H1 (cell line): ENCODE measurements around the gene MOB2. TPM values are rescaled to one million over a fixed set of nuclear protein-coding genes. Genes with fewer than 3 reads are reported as not detected.

Source experiments
- CTCF ChIA-PET: fragments of 300-600 bp; sonication (Branson Sonifier 250); formaldehyde crosslinking; loops from one replicate; lab custom pipeline; 2021; ENCODE audit not compliant: partially characterized antibody; lab: Charles Lee
- POLR2A ChIA-PET: fragments of 300-600 bp; sonication (Branson Sonifier 250); formaldehyde crosslinking; loops from one replicate; lab custom pipeline; 2021; ENCODE audit warnings: inconsistent platforms; ENCODE audit not compliant: partially characterized antibody; lab: Charles Lee
- DNase-seq, 2 experiments: peaks; one replicate each; pipeline versions ENCODE4 v3.0.0 to v3.0.0-alpha.2; 2010 to 2022; ENCODE audit warnings: low spot score in 2 of 2, low read depth in 1 of 2, mixed read lengths in 1 of 2
- FAIRE-seq: peaks from 2 replicates; lab custom pipeline; 2011; peaks lifted over from hg19 to GRCh38; lab: Jason Lieb, UNC
- H2AFZ ChIP-seq: 2 replicates; pipeline ENCODE4 v1.8.1; 2012; ENCODE audit warnings: low read length, inconsistent platforms
- H2AK5ac ChIP-seq: 2 replicates; pipeline ENCODE4 v1.6.1; 2013; ENCODE audit warnings: low read depth, low read length
- H2BK120ac ChIP-seq: replicated peaks from 2 replicates; pipeline ENCODE3; 2013; ENCODE audit warnings: low read depth, low read length, inconsistent platforms
- H2BK12ac ChIP-seq: 2 replicates; pipeline ENCODE4 v1.6.1; 2013; ENCODE audit warnings: low read depth, low read length
- H2BK15ac ChIP-seq: 2 replicates; pipeline ENCODE4 v1.6.1; 2013; ENCODE audit warnings: low read length
- H2BK20ac ChIP-seq: 2 replicates; pipeline ENCODE4 v1.6.1; 2013; ENCODE audit warnings: low read length
- H2BK5ac ChIP-seq: 2 replicates; pipeline ENCODE4 v1.6.1; 2013; ENCODE audit warnings: low read depth, low read length
- H3K14ac ChIP-seq: 2 replicates; pipeline ENCODE4 v1.6.1; 2013; ENCODE audit warnings: inconsistent platforms; ENCODE audit not compliant: insufficient read length
- H3K18ac ChIP-seq: 2 replicates; pipeline ENCODE4 v1.6.1; 2013; ENCODE audit warnings: low read length; ENCODE audit errors: extremely low read depth
- H3K23ac ChIP-seq: 2 replicates; pipeline ENCODE4 v1.6.1; 2013; ENCODE audit warnings: inconsistent platforms; ENCODE audit not compliant: insufficient read length
- H3K23me2 ChIP-seq: 2 replicates; pipeline ENCODE4 v1.6.1; 2013; ENCODE audit warnings: low read depth, low read length
- H3K27ac ChIP-seq: 2 replicates; pipeline ENCODE4 v1.6.1; 2011; ENCODE audit warnings: low read depth, low read length, inconsistent platforms
- H3K27me3 ChIP-seq, 4 experiments: replicated peaks in 1 of 4; 1 replicate in 1 of 4; 2 replicates in 3 of 4; pipeline versions ENCODE4 v1.6.1 to v1.8.1; 2011 to 2013; ENCODE audit warnings: low read length in 3 of 4, mild to moderate bottlenecking in 3 of 4, inconsistent platforms in 2 of 4, mixed read lengths in 2 of 4, moderate library complexity in 1 of 4; ENCODE audit not compliant: control insufficient read depth in 3 of 4, insufficient read depth in 3 of 4; ENCODE audit errors: extremely low read depth in 1 of 4
- H3K36me3 ChIP-seq, 4 experiments: 2 replicates each; pipeline versions ENCODE4 v1.6.1 to v1.8.1; 2011 to 2013; ENCODE audit warnings: mild to moderate bottlenecking in 4 of 4, low read length in 3 of 4, moderate library complexity in 2 of 4, control low read depth in 1 of 4, inconsistent platforms in 1 of 4; ENCODE audit not compliant: insufficient read depth in 4 of 4, control insufficient read depth in 2 of 4
- H3K4ac ChIP-seq: replicated peaks from 2 replicates; pipeline ENCODE3; 2013; ENCODE audit warnings: low read length, low read depth, mixed read lengths, inconsistent platforms; ENCODE audit not compliant: insufficient read length
- H3K4me1 ChIP-seq, 4 experiments: replicated peaks in 1 of 4; 1 replicate in 1 of 4; 2 replicates in 3 of 4; pipeline versions ENCODE4 v1.6.1 to v1.8.1; 2011 to 2013; ENCODE audit warnings: low read length in 3 of 4, inconsistent platforms in 2 of 4, mixed read lengths in 1 of 4; ENCODE audit not compliant: insufficient read depth in 4 of 4, control insufficient read depth in 3 of 4
- H3K4me2 ChIP-seq, 2 experiments: 2 replicates each; pipeline versions ENCODE4 v1.6.1 to v1.8.1; 2011 to 2013; ENCODE audit warnings: low read depth in 2 of 2, low read length in 2 of 2, control low read depth in 1 of 2, inconsistent platforms in 1 of 2, mild to moderate bottlenecking in 1 of 2; ENCODE audit not compliant: insufficient read depth in 1 of 2
- H3K4me3 ChIP-seq, 4 experiments: fragments of 200-600, 300-600 bp in 1 of 4; sonication (generic), shearing (Covaris generic), sonication (Bioruptor Twin) in 1 of 4; 2 replicates each; pipeline versions ENCODE4 v1.5.1 to v1.8.1; 2011 to 2016; ENCODE audit warnings: low read length in 4 of 4, low read depth in 3 of 4, control low read depth in 2 of 4, inconsistent platforms in 2 of 4, mild to moderate bottlenecking in 2 of 4, mixed read lengths in 1 of 4, moderate library complexity in 1 of 4; ENCODE audit not compliant: insufficient read depth in 2 of 4; ENCODE audit errors: extremely low read depth in 1 of 4
- H3K56ac ChIP-seq: replicated peaks from 2 replicates; pipeline ENCODE3; 2013; ENCODE audit warnings: low read depth, mild to moderate bottlenecking, mixed read lengths, low read length, inconsistent platforms; ENCODE audit not compliant: insufficient read length
- H3K79me1 ChIP-seq: 2 replicates; pipeline ENCODE4 v1.6.1; 2013; ENCODE audit warnings: low read depth, low read length, control low read depth
- H3K79me2 ChIP-seq, 2 experiments: 2 replicates each; pipeline versions ENCODE4 v1.6.1 to v1.8.1; 2012 to 2013; ENCODE audit warnings: low read length in 2 of 2, mild to moderate bottlenecking in 2 of 2, inconsistent platforms in 1 of 2; ENCODE audit not compliant: insufficient read depth in 2 of 2, control insufficient read depth in 1 of 2
- H3K9ac ChIP-seq, 4 experiments: replicated peaks in 1 of 4; 1 replicate in 1 of 4; 2 replicates in 3 of 4; pipeline versions ENCODE4 v1.6.1 to v1.8.1; 2011 to 2013; ENCODE audit warnings: low read depth in 3 of 4, low read length in 3 of 4, control low read depth in 2 of 4, mild to moderate bottlenecking in 2 of 4, moderate library complexity in 2 of 4, inconsistent platforms in 1 of 4; ENCODE audit errors: extremely low read depth in 1 of 4
- H3K9me3 ChIP-seq, 2 experiments: 2 replicates each; pipeline versions ENCODE4 v1.6.1 to v1.8.1; 2012 to 2013; ENCODE audit warnings: mild to moderate bottlenecking in 2 of 2, moderate library complexity in 2 of 2, control low read depth in 1 of 2, inconsistent platforms in 1 of 2, low read depth in 1 of 2, low read length in 1 of 2, mixed read lengths in 1 of 2; ENCODE audit not compliant: insufficient read depth in 2 of 2
- H4K20me1 ChIP-seq, 2 experiments: replicated peaks in 1 of 2; 2 replicates each; pipeline versions ENCODE3 to v1.8.1; 2011 to 2013; ENCODE audit warnings: inconsistent platforms in 2 of 2, low read length in 2 of 2, mild to moderate bottlenecking in 1 of 2; ENCODE audit not compliant: insufficient read depth in 2 of 2, control insufficient read depth in 1 of 2
- H4K5ac ChIP-seq: 2 replicates; pipeline ENCODE4 v1.6.1; 2013; ENCODE audit warnings: low read length, low read depth, mixed read lengths, inconsistent platforms; ENCODE audit not compliant: insufficient read length
- H4K8ac ChIP-seq: 2 replicates; pipeline ENCODE4 v1.8.0; 2013; ENCODE audit warnings: mild to moderate bottlenecking, moderate library complexity, low read length, inconsistent platforms; ENCODE audit not compliant: insufficient read depth; ENCODE audit errors: extremely low read depth
- H4K91ac ChIP-seq: replicated peaks from 2 replicates; pipeline ENCODE3; 2013; ENCODE audit warnings: low read length, mixed read lengths, inconsistent platforms; ENCODE audit not compliant: insufficient read length
- BCL11A ChIP-seq, 2 experiments: IDR thresholded peaks; one replicate each; pipeline ENCODE4 v1.6.1; 2011; ENCODE audit warnings: low read depth in 2 of 2, low read length in 2 of 2, mild to moderate bottlenecking in 2 of 2
- CEBPB ChIP-seq: IDR thresholded peaks from 2 replicates; pipeline ENCODE4 v1.6.1; 2012; ENCODE audit warnings: low read depth, low read length
- E2F6 ChIP-seq: IDR thresholded peaks from 2 replicates; pipeline ENCODE4 v1.6.1; 2012; ENCODE audit warnings: inconsistent platforms
- MAFK ChIP-seq: IDR thresholded peaks from 2 replicates; pipeline ENCODE4 v1.6.1; 2012; ENCODE audit warnings: low read depth, mild to moderate bottlenecking, improper control_type of control experiment, low read length
- RAD21 ChIP-seq, 2 experiments: IDR thresholded peaks in 1 of 2; conservative IDR thresholded peaks in 1 of 2; 2 replicates each; pipeline ENCODE4 v1.6.1; 2011; ENCODE audit warnings: low read depth in 2 of 2, low read length in 2 of 2, improper control_type of control experiment in 1 of 2, inconsistent platforms in 1 of 2, mild to moderate bottlenecking in 1 of 2, moderate library complexity in 1 of 2
- RNF2 ChIP-seq: fragments of 200-900, 300-1000 bp; sonication (generic); IDR thresholded peaks from 2 replicates; pipeline ENCODE4 v1.7.1; 2016; ENCODE audit warnings: borderline replicate concordance, low read depth, mild to moderate bottlenecking, antibody characterized with exemption, low read length; ENCODE audit not compliant: poor library complexity, severe bottlenecking; ENCODE audit errors: missing control alignments
- SIRT6 ChIP-seq: IDR thresholded peaks from one replicate; pipeline ENCODE4 v1.7.1; 2012; ENCODE audit warnings: low read length, inconsistent platforms
- SP1 ChIP-seq: IDR thresholded peaks from 2 replicates; pipeline ENCODE4 v1.6.1; 2011; ENCODE audit warnings: low read depth, low read length
- SP2 ChIP-seq: IDR thresholded peaks from 2 replicates; pipeline ENCODE4 v1.6.1; 2012; ENCODE audit warnings: mild to moderate bottlenecking, low read length, inconsistent platforms
- SUZ12 ChIP-seq: fragments of 200-600 bp; sonication (generic); IDR thresholded peaks from 2 replicates; pipeline ENCODE4 v1.6.1; 2012; ENCODE audit warnings: mild to moderate bottlenecking, inconsistent platforms, low read length, moderate library complexity, mixed read lengths
- TAF7 ChIP-seq: optimal IDR thresholded peaks from 2 replicates; pipeline ENCODE3; 2011; ENCODE audit warnings: low read depth, mild to moderate bottlenecking, inconsistent platforms, low read length, moderate library complexity, borderline replicate concordance
- ZNF274 ChIP-seq: IDR thresholded peaks from 2 replicates; pipeline ENCODE4 v1.7.0; 2012; ENCODE audit warnings: low read length, borderline replicate concordance; ENCODE audit errors: extremely low read depth
- WGBS, 2 experiments: shearing (Covaris generic) in 1 of 2; methylation state at CpG; one replicate each; pipeline versions ENCODE4 v1.1.6 to v1.1.7; 2013 to 2015; ENCODE audit warnings: low lambda C conversion rate in 2 of 2, mixed read lengths in 2 of 2, inconsistent platforms in 1 of 2, low coverage in 1 of 2, missing lambda C conversion rate in 1 of 2; ENCODE audit not compliant: insufficient replicate concordance in 2 of 2, insufficient coverage in 1 of 2, insufficient read length in 1 of 2; ENCODE audit errors: extremely low coverage in 1 of 2, missing lambda C conversion rate in 1 of 2; 5-methylcytosine and 5-hydroxymethylcytosine counted together
- polyA plus RNA-seq, 7 experiments: library from polyadenylated mRNA; depleted of rRNA in 3 of 7; stranded (reverse) in 5 of 7; unstranded in 2 of 7; fragments of >200 nt in 5 of 7; fragments of 200-250 nt in 2 of 7; gene quantifications; 1 replicate in 5 of 7; 2 replicates in 1 of 7; 4 replicates in 1 of 7; pipeline versions ENCODE4 v1.2.1 to v1.2.3, GENCODE V29; 2011 to 2013; ENCODE audit warnings: missing spikeins in 2 of 7, mixed read lengths in 2 of 7
- total RNA-seq: library from RNA; stranded (reverse); fragmentation: NEBNext Ultra II Directional; extraction: Animal tissue kit (Norgen Biotek cat#: 25700); gene quantifications from 2 replicates; pipeline ENCODE4 v1.2.1, GENCODE V29; 2021

The MOB2 gene
- total and polyA plus RNA-seq, 2 of the 8 experiments (the other 6 are each of a cell fraction or from before 2014, with no cell fraction given) = 18.6 to 28.2 TPM

- Histone ChIP-seq H4K20me1 (peaks cover 9 to 16% of the 10 kb centered on the region in 2 experiments), H3K18ac (no peak overlapping the region), H2AK5ac (no peak overlapping the region), H3K9me3 (no peaks in the 10 kb centered on the region), H3K23me2 (no peaks in the 10 kb centered on the region), H2BK15ac (no peak overlapping the region), H3K14ac (no peak overlapping the region), H2BK120ac (no peak overlapping the region), H3K36me3 (peaks cover 0 to 6% (median 0%) of the 10 kb centered on the region in 4 experiments; a peak in 1 of 8 replicates), H3K56ac (no peak overlapping the region), H3K4ac (no peak overlapping the region), H3K23ac (no peak overlapping the region), H3K79me1 (peaks cover 4% of the 10 kb centered on the region), H3K79me2 (peaks cover 0 to 4% of the 10 kb centered on the region in 2 experiments; a peak in 1 of 4 replicates), H3K4me1 (peaks cover 0 to 16% (median 9%) of the 10 kb centered on the region in 4 experiments; a peak in 6 of 7 replicates), H4K91ac (no peak overlapping the region), H3K27ac (no peak overlapping the region), H3K27me3 (no peaks in the 10 kb centered on the region), H4K8ac (no peak overlapping the region), H3K9ac (no peak overlapping the region; a peak in 1 of 7 replicates), H2BK12ac (no peak overlapping the region), H2BK5ac (no peak overlapping the region), H2AFZ (no peak overlapping the region), H2BK20ac (no peak overlapping the region), H3K4me3 (no peak overlapping the region), H3K4me2 (no peak overlapping the region), H4K5ac (no peak overlapping the region)
- FAIRE-seq = no peak
- no peak for DNase-seq
- POLR2A ChIA-PET = no interaction called here
- WGBS, 2 experiments = 93% methylated on average over 18 of the region's 19 CpGs; no CpG with 5 or more reads in 1 of the 2 experiments
- CTCF ChIA-PET = interaction anchor here (1.1 to 2.0 kb wide), 4 partner anchors 10 to 203 kb away, joined by 3 to 6 read pairs (median 4); no protein-coding TSS in a partner anchor
- TF ChIP-seq RAD21 (IDR thresholded peaks at IDR 0.05 in 1 of 2, conservative IDR thresholded peaks at IDR 0.05 in 1 of 2; ENCODE audit: low read depth in 2 of 2, low read length in 2 of 2) (no peak), SIRT6 (no peak), ZNF274 (no peak), BCL11A (IDR thresholded peaks at IDR 0.05; ENCODE audit: low read depth in 2 of 2, low read length in 2 of 2) (no peak), TAF7 (no peak), E2F6 (no peak), SP1 (no peak), SP2 (no peak), RNF2 (no peak), SUZ12 (no peak), MAFK (no peak), CEBPB (no peak)
Measured at GRCh38 chr11:1438261-1438966, 48.2 kb downstream of the MOB2 start.
